CD4-positive, alpha-beta T cell treated with Interleukin-17A for 4 hours (primary cell): ENCODE data around the gene TMEM247.

Experiments
- DNase-seq: peaks from one replicate; pipeline ENCODE4 v3.0.0-alpha.2; 2020; ENCODE audit warnings: mixed read lengths

TMEM247 gene

DNA sequence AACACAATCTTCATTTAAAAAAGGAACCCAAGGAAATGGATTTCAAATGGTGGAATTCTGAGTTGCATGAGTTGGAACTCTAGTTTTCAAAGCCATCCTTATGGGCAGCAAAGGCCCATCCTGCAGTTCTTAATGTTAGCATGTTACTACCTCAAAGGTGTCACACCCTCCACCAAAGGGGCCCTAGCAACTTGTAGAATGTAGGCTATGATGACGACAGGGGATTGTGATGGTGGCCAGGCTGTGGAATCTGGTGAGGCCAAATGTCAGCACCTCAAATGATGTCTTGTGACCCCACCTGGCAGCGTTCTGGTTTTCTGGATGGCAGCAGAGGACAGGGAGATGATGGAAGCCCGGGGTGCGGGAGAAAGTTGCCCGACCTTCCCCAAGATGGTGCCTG is at the start of gene TMEM247:
Gene TMEM247 (plus strand): TSS at position 301 of the 400 bp plus-strand sequence.
- DNase-seq, result no peak

DNA sequence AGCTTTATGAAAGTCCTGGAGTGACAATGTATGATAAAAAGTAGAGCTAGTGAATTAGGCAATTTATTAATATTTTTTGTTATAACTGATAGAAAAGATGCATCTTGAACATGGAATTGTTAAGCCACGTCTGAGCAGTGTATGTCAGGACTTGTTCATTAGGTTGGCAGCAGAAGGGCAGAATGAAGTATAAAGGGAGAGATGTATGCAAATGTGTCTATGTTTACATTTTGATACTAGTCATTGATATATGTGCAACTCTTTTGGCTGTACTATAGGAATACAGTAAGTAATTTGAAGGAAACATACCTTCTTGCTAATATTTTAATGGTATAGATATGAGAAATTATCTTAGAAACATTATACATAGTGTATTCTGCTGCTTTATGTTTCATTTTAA is 49.0 kb upstream of the TMEM247 start:
- DNase-seq, result no peak

DNA sequence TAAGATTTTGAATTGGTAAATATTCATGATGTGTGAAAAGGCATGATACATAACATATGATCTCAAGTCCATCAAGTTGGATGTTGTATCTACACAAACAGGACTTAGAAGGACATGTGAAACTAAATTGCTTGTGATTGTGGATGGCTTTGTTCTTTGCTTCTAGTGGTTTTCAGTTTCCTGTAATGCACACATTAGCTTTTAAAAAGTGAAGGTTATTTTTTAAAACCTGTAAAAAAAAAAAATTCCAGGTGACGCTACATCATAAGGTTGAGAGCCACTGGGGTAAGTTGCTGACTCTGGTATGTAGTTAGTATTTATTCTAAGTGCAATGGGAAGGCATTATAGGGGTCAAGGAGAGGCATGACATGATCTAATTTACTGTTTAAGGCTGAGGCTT is 48.4 kb upstream of the TMEM247 start:
- no peak for DNase-seq

GRCh38 chr2:46431481-46432235 is 47.7 kb upstream of the TMEM247 start:
- DNase-seq, result no peak

DNA sequence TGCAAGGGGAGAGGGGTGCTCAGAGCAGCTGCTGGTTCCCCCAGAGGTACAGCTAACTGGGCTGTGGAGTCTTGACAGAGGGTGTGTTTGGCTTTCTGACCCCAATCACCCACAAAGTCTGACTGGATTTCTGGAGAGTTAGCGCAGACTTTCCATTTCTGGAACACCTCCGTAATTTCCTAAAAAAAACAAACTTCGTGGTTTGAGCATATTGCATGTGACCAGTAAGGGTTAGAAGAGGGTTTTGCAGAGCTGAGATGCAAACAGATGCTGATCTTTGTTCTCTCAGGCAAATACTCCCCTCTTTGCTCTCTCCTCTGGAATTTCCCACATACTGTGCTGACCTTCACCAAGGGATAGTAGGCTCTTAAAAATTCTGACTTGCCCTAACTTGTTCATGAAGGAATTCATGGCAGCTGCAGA is 44.5 kb upstream of the TMEM247 start:
- DNase-seq, result no peak

DNA sequence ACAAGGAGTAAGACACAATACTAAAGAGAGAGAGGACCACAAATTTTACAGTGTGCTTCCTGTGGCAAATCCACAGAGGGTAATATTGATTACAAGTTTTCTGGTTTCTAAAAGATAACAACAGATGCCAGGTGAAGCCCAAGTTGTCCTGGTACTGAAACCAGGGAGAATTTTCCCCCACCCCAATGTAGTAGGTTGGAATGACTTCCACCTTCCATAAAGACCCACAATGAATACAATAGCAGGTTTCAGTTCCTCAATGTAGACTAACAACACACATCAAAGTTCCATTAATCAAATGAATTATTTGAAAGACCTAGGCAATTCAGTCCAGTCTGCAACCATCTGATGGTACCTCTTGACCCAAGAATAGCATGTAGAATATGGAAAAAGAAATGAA is 44.0 kb upstream of the TMEM247 start:
- no peak for DNase-seq

GRCh38 chr2:46435796-46436360 is 43.5 kb upstream of the TMEM247 start:
- DNase-seq, result no peak

DNA sequence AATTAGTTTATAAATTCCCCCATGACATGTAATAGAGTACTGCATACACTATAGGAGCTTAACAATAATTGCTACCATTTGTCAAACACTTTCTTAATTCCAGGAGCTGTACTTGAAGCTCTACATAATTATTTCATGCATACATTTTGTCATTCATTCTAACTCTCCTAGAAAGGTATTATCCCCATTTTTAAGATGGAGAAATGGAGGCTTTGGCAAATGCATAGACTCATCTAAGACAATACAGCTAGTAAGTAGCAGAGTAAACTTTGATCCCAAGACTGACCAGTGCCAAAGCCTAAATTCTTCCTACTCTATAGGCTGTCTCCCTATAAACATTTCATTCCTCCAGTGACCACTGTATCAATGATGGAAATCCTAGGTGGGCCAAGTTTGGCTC is 42.6 kb upstream of the TMEM247 start:
- DNase-seq, result no peak

- DNase-seq, result no peak
These were observed 41.3 kb upstream of the TMEM247 start for GRCh38 chr2:46438102-46438501.

DNA sequence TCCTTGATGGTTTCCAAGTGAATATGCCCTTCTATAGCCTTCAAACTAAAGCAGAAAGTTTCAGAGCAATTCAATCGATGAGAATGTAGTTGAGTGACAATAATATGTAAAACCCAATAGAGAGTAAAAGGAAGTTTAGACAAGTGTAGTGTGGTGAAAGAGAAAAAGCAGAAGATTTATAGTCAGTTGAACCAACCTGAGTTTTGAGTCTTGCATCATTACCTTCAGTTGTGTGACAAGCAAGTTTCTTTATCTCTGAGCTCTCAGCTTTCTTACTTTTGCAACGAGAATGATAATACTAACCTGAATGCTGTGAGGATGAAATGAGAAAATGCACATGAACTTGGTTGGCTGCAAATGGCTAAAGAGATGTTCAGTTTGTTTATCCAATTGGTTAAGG is 40.6 kb upstream of the TMEM247 start:
- DNase-seq, result no peak

DNA sequence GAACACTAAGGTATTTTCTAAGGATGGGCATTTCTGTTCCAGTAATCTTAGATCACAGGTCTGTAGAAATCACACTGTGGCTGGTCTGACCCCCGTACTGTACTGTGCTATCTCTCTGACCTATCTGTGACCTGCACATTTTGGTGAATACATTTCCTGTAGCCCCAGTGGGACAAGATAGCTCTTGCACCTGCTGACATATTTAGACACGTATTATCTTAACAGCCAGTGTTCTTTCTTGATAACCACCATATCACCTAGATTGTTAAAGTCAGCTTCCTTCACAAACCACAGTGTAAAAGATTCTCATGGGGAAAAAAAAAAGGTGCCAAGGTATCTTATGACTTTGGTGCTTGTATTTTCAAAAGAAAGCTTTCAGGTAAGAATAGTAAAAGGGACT is 39.8 kb upstream of the TMEM247 start:
- DNase-seq, result no peak

DNA sequence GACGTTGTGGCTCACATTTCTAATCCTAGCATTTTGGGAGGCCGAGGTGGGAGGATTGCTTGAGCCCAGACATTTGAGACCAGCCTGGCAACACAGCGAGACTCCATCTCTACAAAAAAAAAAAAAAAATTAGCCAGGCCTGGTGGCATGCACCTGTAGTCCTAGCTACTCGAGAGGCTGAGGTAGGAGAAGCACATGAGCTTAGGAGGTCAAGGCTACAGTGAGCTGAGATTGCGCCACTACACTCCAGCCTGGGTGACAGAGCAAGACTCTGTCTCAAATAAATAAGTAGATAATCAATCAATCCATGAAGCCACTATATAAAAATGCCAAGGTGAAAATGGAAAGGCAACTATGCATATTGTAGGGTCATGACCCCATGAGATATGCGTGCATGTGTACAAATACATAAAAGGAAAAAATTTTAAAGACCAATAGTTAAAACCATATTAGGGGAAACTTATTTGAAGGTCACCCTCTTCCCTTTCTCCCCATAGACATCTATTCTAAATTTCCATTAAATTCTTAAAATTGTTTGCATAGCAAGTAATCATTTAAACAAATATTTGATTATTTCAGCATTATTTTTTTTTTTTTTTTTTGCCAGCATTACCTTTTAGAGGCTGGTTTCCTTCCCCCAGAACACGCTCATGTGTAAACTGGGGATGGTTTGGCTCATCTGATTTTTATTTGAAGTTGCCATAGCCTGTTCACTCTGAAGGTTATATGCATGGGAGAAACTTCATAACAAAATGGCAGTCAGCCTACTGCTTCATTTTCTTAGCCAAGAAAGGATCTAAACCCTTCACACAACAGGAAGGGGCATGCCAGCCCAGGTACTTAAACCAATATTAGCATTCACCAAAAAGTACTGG is 37.3 kb upstream of the TMEM247 start:
- DNase-seq, result no peak

DNA sequence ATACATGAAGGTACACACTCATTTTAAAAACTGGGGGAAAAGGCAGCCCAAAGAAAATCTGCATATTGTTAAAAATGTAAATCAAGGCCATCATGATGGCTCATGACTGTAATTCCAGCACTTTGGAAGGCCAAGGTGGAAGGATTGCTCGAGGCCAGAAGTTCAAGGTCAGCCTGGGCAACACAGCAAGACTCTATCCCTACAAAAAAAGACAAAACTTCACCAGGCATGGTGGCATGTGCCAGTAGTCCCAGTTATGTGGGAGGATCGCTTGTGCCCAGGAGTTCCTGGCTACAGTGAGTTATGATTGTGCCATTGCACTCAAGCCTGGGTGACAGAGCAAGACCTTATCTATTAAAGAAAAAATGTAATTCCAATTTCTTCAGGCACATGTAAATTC is 34.6 kb upstream of the TMEM247 start:
- DNase-seq, result no peak

DNA sequence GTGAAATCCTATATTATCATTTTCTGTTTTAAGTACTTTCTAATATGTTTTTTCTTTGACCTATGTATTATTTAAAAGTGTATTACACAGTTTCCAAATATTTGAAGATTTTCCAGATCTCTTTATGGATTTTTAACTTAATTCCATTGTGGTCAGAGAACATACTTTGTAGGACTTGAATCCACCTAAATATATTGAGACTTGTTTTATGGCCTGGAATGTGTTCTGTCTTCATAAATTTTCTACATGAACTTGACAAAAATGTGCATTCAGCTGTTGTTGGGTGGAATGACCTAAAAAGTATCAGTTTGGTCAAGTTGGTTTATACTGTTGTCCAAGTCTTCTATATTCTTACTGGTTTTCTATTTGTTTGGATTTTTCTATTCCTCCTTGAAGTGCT is 33.8 kb upstream of the TMEM247 start:
- no peak for DNase-seq

DNA sequence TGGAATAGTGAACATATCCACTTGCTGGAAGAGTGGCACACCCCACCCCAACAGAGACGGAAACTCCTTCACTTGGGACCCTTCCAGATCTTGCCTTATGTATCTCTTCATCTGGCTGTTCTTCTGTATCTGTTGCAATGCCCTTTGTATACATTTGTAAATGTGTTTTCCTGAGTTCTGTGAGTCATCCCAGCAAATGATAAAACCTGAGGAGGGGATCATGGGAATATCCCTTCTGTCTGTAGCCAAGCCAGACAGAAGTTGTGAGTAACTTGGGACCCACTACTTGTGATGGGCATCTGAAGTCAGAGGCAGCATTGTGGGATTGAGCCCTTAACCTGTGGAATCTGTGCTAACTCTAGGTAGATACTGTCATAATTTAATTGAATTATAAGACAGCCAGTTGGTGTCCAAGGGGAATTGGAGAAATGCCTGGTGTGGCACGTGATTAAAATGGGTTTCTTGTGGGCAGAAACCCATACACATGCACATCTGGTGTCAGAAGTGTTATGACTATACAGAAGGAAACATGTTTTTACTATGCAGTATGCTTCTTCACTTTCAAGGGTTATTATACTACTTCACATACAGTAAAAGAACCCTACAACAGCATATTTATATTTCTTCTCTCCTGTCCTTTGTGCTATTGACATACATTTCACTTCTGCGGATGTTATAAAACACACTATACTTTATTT is 32.3 kb upstream of the TMEM247 start:
- no peak for DNase-seq

GRCh38 chr2:46447649-46448048 is 31.7 kb upstream of the TMEM247 start:
- DNase-seq, result no peak

DNA sequence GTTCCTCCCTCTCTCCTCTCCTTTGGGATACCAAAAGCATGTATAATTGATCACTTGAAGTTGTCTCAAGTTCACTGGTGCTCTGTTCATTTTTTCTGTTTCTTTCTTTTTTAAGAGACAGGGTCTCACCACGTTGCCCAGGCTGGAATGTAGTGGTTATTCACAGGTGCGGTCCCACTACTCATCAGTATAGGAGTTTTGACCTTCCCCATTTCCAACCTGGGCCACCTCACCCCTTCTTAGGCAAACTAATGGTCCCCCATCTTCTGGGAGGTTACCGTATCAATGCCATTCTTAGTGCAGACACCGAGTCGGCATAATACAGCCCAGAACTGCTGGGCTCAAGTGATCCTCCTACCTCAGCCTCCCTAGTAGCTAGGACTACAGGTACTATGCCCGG is 31.3 kb upstream of the TMEM247 start:
- DNase-seq, result no peak

- no peak for DNase-seq
These were observed 30.7 kb upstream of the TMEM247 start for GRCh38 chr2:46448641-46449040.

- DNase-seq, result no peak
These were observed 29.7 kb upstream of the TMEM247 start for GRCh38 chr2:46449700-46450099.

- no peak for DNase-seq
These were observed 28.1 kb upstream of the TMEM247 start for GRCh38 chr2:46451131-46451711.

- no peak for DNase-seq
These were observed 22.6 kb upstream of the TMEM247 start for GRCh38 chr2:46456789-46457188.

DNA sequence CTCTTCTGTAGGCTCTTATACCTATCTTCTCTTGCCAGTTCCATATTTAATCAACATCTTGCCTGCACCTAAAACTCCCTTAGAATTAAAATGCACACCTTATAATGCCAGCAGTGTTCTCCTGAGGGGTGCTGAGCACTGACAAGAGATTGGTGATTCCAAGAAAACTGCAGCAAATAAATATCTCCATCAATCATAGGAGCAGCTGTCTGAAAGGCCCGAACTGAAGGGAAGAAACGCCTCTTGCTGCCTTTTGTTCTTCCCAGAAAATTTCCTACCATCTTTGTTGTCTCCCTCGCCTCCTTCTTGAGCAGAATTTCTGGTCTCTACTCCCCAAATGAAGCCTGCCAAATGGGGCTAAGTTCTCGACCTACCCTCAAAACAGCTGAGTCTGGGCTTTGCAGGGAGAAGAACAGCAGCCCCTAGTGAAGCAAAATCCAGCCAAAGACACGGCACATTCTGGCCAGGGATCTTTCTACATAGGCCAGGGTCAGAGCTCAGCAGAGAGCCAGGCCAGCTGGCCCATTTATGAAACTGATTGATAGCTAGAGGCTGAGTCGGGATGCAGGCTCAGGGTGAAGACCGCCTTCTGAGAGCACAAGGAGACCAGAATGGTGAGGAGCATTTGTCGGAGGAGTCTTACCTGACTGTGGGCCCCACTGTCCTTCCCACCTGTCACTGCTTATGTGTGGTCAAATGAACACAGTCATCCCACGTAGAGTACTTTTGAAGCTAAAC is 20.4 kb upstream of the TMEM247 start:
- DNase-seq, result no peak
